ENCODE results near the gene CHN1. TPM values are rescaled to one million over a fixed set of nuclear protein-coding genes. Genes with fewer than 3 reads are reported as not detected.

CHN1 gene
- total RNA-seq, 1 experiment from 2014 or later, result 0.41 TPM

DNA sequence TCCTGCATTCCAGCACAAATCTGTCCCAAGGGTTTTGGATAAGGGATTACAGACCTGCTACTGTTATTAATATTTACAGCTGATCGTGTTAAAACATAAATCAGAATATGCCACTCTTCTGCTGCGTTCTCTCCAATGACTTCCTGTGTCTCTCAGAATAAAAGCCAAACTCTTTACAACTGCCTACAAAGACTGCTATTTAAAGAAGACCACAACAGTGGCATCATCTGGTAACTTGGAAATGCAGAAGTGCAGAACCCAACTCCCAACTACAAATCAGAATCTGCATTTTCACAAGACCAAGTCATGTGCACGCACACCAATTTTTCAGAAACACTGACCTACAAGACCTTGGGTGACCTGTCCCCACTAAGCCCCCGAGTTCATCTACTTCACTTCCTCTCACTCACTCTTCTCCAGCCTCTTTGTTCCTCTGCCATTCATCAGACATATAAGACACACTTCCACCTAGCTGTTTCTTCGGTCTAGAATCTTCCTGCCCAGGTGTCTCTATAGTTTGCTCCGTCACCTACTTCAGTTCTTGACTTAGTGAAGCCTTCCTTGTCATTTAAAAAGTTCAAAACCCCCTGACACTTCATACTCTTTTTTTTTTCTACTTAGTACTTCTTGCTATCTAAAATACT is 36.0 kb downstream of the CHN1 start:
- BruUV-seq (replicated peaks), result no TSS peak
- TF ChIP-seq, protein P1, sequence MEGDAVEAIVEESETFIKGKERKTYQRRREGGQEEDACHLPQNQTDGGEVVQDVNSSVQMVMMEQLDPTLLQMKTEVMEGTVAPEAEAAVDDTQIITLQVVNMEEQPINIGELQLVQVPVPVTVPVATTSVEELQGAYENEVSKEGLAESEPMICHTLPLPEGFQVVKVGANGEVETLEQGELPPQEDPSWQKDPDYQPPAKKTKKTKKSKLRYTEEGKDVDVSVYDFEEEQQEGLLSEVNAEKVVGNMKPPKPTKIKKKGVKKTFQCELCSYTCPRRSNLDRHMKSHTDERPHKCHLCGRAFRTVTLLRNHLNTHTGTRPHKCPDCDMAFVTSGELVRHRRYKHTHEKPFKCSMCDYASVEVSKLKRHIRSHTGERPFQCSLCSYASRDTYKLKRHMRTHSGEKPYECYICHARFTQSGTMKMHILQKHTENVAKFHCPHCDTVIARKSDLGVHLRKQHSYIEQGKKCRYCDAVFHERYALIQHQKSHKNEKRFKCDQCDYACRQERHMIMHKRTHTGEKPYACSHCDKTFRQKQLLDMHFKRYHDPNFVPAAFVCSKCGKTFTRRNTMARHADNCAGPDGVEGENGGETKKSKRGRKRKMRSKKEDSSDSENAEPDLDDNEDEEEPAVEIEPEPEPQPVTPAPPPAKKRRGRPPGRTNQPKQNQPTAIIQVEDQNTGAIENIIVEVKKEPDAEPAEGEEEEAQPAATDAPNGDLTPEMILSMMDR (IDR thresholded peaks at IDR 0.05; ENCODE audit: insufficient read depth in 1 of 2, low read depth in 1 of 2, low read length in 1 of 2, severe bottlenecking in 1 of 2, unreplicated experiment in 1 of 2), result no peak
- H3K27me3 Mint-ChIP-seq (ENCODE audit: insufficient read depth, unreplicated experiment), result peaks cover 18% of the 10 kb centered on the region
- H3K9me3 Mint-ChIP-seq (ENCODE audit: unreplicated experiment), result no peaks in the 10 kb centered on the region
- no peak overlapping the region for H3K4me3 ChIP-seq (ENCODE audit: low read depth, low read length)
- no peaks in the 10 kb centered on the region for H3K36me3 ChIP-seq (ENCODE audit: control insufficient read depth, insufficient read depth, low read length)
- no peaks in the 10 kb centered on the region for H3K9me3 ChIP-seq
- H3K4me1 ChIP-seq, result no peaks in the 10 kb centered on the region
- POLR2A ChIA-PET, result no interaction called here
- peaks cover 6% of the 10 kb centered on the region for H3K4me1 Mint-ChIP-seq (ENCODE audit: low read depth, unreplicated experiment)
- CTCF ChIA-PET, result no interaction called here
- no peak for DNase-seq
- no peaks in the 10 kb centered on the region; the same call in 1 of the 2 replicates for H3K27me3 ChIP-seq (replicated peaks; ENCODE audit: control insufficient read depth, insufficient read depth, low read length)
- H3K27ac Mint-ChIP-seq (ENCODE audit: unreplicated experiment), result no peak overlapping the region
- H3K4me3 Mint-ChIP-seq (ENCODE audit: unreplicated experiment), result no peak overlapping the region
- intact Hi-C loops (cut with micrococcal nuclease; ENCODE audit: unreplicated experiment), result no loop called here
- no peaks in the 10 kb centered on the region for H3K36me3 Mint-ChIP-seq (ENCODE audit: insufficient read depth, unreplicated experiment)

DNA sequence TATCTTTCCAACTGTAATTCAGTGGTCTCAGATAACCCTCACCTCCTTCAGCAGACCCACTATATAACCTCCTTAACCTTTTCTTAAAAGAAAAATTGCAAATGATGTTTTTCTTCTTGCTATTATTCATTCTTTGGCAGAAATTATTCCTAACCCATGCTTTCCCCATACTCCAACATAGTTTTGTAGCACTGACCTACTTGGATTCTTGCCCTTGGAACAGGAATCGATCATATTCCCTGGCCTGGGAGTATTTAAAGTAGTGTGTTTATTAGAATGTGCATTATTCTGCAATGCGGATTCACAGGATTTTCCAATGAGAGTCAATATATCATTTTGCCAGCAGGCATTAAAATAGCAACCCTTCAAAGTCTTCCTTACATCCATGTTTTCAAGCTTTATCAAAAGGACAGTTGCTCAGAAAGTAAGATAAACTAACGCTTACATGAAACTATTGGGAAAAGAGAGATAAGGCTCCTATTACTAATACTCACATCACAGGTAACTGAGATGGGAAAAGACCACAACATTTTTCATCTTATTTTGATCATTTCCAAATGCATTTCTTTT is 37.4 kb downstream of the CHN1 start:
- POLR2A ChIA-PET, result no interaction called here
- Mint-ChIP-seq H3K4me1 (ENCODE audit: low read depth, unreplicated experiment) (peaks cover 6% of the 10 kb centered on the region), H3K4me3 (ENCODE audit: unreplicated experiment) (no peak overlapping the region), H3K36me3 (ENCODE audit: insufficient read depth, unreplicated experiment) (no peaks in the 10 kb centered on the region), H3K27me3 (ENCODE audit: insufficient read depth, unreplicated experiment) (peaks cover 19% of the 10 kb centered on the region), H3K9me3 (ENCODE audit: unreplicated experiment) (no peaks in the 10 kb centered on the region), H3K27ac (ENCODE audit: unreplicated experiment) (no peak overlapping the region)
- Histone ChIP-seq H3K9me3 (no peaks in the 10 kb centered on the region), H3K4me3 (ENCODE audit: low read depth, low read length) (no peak overlapping the region), H3K4me1 (no peaks in the 10 kb centered on the region), H3K36me3 (ENCODE audit: control insufficient read depth, insufficient read depth, low read length) (no peaks in the 10 kb centered on the region), H3K27me3 (replicated peaks; ENCODE audit: control insufficient read depth, insufficient read depth, low read length) (no peaks in the 10 kb centered on the region; the same call in 1 of the 2 replicates)
- BruUV-seq (replicated peaks), result no TSS peak
- TF ChIP-seq, protein P1 (IDR thresholded peaks at IDR 0.05; ENCODE audit: insufficient read depth in 1 of 2, low read depth in 1 of 2, low read length in 1 of 2, severe bottlenecking in 1 of 2, unreplicated experiment in 1 of 2), result no peak
- CTCF ChIA-PET, result no interaction called here
- no peak for DNase-seq
- intact Hi-C loops (cut with micrococcal nuclease; ENCODE audit: unreplicated experiment), result no loop called here

DNA sequence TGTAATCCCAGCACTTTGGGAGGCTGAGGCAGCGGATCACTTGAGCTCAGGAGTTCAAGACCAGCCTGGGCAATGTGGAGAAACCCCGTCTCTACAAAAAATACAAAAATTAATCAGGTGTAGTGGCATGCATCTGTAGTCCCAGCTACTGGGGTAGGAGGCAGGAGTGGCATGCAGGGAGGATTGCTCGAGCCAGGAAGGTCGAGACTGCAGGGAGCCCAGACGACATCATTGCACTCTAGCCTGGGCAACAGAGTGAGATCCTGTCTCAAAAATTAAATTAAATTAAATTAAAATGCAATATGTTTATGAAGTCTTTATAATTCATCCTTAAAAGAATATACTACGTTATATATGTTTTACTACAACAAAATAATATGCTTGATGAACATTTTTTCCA is 38.1 kb downstream of the CHN1 start:
- POLR2A ChIA-PET, result no interaction called here
- H3K4me1 ChIP-seq, result no peaks in the 10 kb centered on the region

More for the DNA sequence above, 38.1 kb downstream of the CHN1 start:
- H3K4me3 Mint-ChIP-seq (ENCODE audit: unreplicated experiment), result no peak overlapping the region
- no peaks in the 10 kb centered on the region for H3K36me3 ChIP-seq (ENCODE audit: control insufficient read depth, insufficient read depth, low read length)
- no peaks in the 10 kb centered on the region for H3K9me3 ChIP-seq
- no TSS peak for BruUV-seq (replicated peaks)
- no peaks in the 10 kb centered on the region for H3K36me3 Mint-ChIP-seq (ENCODE audit: insufficient read depth, unreplicated experiment)
- H3K27me3 Mint-ChIP-seq (ENCODE audit: insufficient read depth, unreplicated experiment), result peaks cover 16% of the 10 kb centered on the region
- TF ChIP-seq, protein P1 (IDR thresholded peaks at IDR 0.05; ENCODE audit: insufficient read depth in 1 of 2, low read depth in 1 of 2, low read length in 1 of 2, severe bottlenecking in 1 of 2, unreplicated experiment in 1 of 2), result no peak
- H3K27me3 ChIP-seq (replicated peaks; ENCODE audit: control insufficient read depth, insufficient read depth, low read length), result no peaks in the 10 kb centered on the region; the same call in 1 of the 2 replicates
- H3K4me3 ChIP-seq (ENCODE audit: low read depth, low read length), result no peak overlapping the region
- intact Hi-C loops (cut with micrococcal nuclease; ENCODE audit: unreplicated experiment), result no loop called here
- no peaks in the 10 kb centered on the region for H3K9me3 Mint-ChIP-seq (ENCODE audit: unreplicated experiment)
- H3K27ac Mint-ChIP-seq (ENCODE audit: unreplicated experiment), result no peak overlapping the region
- peaks cover under 1% of the 10 kb centered on the region for H3K4me1 Mint-ChIP-seq (ENCODE audit: low read depth, unreplicated experiment)
- no peak for DNase-seq
- CTCF ChIA-PET, result no interaction called here
